Ureter (tissue), 1 donor: ENCODE data around the gene RGS19. TPM values are rescaled to one million over a fixed set of nuclear protein-coding genes. Genes with fewer than 3 reads are reported as not detected.

ENCODE experiments used
- DNase-seq: peaks from one replicate; pipeline ENCODE4 v3.0.0-alpha.2; 2020; ENCODE audit warnings: low spot score
- total RNA-seq: library from RNA; stranded (reverse); gene quantifications from one replicate; pipeline ENCODE4 v1.2.4, GENCODE V29; 2023
- donor health status: DM: yes; HTN: yes; CAD: no.

Gene RGS19
- total RNA-seq, 1 donor from 2014 or later, result 10.3 TPM

DNA sequence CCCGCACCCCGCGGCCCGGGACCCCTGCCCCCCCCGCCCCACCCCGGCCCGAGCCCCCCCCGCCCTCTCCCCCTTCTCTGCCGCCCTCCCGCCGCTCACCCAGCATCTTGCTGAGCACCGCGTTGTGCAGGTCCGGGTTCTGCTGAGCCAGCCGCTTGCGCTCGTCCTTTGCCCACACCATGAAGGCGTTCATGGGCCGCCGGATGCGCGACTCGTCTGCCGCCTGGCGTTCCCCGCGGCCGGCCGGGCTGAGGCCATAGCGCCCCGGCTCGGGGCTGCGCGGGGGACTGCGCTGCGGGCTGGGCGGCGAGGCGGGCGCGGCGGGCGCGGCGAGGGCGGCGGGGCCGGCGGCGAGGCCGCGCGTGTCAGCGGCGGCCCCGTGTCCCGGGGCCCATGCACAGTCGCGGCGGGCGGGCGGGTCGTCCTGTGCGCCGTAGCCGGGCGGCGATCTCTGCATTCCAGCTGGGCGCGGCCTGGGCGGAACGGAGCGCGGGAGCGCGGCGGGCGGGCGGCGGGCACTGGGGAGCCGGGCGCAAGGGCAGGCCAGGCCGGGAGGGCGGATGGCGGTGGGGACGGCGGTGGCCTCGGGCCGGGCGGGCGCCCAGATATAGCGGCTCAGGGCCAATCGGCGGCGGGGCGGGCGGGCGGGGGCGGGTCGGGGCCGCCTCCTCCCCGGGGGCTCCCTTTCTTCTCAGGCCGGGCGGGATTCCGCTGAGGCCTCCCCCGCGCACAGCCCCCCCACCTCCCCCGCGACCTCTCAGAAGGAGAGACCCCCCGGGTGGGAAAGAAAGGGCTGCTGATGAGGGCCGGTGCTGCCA, 30.0 kb downstream of the RGS19 start, which contains the start of gene SOX18:
Gene SOX18, minus strand, starts transcription at position 580 of the 818 bp plus-strand sequence. Its CDS starts 123 bp downstream, at position 457.
- DNase-seq, result no peak

GRCh38 chr20:64048402-64049044, 30.8 kb downstream of the RGS19 start:
- DNase-seq, result no peak

DNA sequence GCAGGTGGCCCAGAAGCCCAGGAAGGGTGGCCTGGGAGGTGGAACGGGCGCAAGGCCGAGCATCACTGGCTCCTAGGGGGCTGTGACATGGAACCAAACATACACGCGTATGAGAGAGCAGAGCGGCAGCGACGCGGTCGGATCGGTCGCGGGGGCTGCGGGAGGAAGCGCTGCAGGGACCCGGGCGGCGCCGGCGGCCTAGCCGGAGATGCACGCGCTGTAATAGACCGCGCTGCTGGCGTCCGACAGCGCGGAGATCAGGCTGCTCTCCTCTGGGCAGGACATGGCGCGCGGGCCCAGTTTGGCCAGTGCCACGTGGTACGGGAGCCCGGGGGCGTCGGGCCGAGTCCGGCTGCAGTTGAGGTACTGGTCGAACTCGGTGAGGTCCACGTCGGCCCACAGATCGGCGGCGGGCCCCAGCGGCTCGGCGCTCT, 31.3 kb downstream of the RGS19 start:
- no peak for DNase-seq

GRCh38 chr20:64047046-64047389, 32.3 kb downstream of the RGS19 start:
- no peak for DNase-seq

DNA sequence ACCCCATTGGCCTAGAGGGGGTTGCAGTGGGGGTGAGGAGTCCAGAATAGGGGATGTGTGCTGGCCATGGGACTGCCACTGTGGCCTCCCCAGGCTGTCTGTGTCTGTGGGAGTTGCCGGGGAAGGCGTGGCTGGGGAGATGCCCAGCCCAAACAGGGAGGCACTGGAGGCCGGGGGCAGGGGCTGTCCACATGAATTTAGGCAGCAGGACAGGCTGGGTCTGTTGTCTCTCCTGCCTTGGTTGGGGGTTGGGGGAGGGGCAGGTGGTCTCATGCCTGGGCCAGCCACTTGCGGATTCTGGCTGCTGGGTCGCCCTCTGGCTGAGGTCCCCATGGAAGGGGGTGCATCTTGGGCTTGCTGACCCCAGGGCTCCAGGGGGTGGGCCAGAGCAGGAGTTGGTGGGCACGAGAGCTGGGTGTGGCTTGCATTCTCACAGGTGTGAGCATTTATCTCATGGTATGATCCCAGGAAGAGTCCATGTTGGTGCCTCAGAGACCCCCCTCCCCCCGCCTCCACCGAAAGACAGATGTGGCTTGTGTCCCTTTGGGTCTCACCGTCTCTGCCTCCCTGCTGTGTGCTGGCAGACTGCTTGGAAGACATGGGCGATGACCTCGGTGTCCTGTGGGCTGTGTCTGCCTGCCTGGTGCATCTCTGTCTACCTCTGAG, 33.8 kb downstream of the RGS19 start:
- DNase-seq, result no peak

DNA sequence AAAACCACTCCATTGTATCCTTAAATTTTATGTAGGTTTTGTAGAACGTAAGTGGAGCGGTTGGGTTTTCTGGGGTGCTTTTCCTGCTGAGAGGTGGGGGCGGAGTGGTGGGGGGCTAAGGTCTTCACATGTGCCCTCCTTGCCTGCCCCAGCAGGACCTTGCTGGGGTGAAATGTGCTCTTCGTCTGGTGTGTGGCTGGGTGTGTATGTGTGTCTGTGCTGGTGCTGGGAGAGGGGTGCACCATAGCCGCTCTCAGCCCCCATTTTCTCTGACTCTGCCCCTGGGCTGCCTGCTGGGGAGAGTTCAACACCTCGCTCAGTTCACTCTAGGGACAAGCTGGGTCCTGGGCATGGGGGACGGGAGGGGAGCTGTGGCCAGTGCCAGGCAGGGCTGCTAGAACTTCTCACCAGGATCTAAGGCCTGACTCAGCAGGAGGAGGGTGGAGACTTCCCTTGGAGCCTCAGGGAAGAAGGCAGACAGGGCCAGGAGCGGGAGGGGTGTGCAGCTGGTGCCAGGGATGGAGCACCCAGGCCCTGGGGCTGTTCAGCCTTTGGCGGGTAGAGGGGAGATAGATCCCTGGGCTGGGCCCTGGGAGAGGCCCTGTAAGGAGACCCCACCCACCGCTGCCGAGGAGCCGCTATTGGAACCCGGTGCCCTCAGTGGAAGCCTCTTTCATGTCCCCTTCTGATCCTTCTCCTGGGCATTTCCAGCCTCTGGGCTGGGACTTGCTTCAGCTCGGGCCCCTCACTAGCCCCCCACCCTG, 34.7 kb downstream of the RGS19 start:
- no peak for DNase-seq

DNA sequence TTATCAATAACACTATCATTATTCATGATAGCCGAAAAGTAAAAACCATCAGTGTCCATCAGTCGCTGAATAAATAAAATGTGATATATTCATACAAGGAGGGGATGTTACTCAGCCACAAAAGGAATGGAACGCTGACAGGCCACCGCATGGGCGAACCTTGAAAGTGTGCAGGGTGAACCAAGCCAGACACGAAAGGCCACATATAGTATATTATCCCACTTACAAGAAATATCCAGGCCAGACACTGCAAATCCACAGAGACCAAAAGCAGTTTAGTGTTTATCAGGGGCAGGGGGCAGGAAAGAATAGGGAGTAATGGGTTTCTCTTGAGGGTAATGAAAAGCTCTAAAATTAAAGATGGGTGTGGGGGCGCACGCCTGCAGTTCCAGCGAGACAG, 35.5 kb downstream of the RGS19 start:
- DNase-seq, result no peak

GRCh38 chr20:64042054-64042781, 37.1 kb downstream of the RGS19 start:
- no peak for DNase-seq

- DNase-seq, result no peak
Measured at GRCh38 chr20:64041781-64042053, 37.6 kb downstream of the RGS19 start.

GRCh38 chr20:64041040-64041780, 38.1 kb downstream of the RGS19 start:
- DNase-seq, result no peak

DNA sequence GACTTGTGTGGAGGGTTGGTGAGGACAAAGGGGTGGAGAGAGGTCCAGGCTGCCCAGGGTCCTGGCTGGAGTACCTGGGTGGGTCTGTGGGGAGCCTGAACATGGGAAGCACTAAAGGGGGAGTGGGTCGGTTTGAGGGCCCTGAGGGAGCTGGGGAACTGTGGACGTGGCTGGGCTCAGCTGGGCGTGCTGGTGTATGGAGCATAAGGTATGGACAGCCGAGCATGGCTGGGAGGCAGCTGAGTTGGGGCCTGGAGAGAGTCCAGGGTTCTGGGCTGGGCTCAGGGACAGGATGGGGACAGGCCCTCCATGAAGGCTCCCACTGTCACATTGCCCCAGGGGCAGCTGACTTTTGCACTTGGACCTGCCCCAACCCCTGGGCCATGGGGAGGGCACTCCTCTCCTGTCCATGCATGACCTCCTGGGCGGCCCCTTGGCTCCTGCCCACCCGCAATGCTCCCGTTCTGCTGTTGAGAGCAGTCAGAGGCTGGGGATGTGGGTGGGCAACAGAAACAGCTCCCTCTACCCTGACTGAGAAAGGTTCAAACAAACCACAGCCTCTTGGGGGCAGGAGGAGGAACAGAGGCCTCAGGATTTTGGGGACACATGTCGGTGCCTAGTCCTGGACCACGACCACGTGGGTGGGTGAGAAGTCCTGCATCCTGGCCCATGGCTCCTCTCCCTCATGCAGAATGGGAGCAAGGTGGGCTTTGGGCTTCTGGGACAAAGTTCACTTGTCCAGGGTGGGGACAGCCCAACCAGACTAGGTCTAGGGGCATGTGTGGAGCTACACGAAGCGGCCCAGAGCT, 38.9 kb downstream of the RGS19 start:
- no peak for DNase-seq

GRCh38 chr20:64039293-64040160, 39.8 kb downstream of the RGS19 start:
- no peak for DNase-seq

DNA sequence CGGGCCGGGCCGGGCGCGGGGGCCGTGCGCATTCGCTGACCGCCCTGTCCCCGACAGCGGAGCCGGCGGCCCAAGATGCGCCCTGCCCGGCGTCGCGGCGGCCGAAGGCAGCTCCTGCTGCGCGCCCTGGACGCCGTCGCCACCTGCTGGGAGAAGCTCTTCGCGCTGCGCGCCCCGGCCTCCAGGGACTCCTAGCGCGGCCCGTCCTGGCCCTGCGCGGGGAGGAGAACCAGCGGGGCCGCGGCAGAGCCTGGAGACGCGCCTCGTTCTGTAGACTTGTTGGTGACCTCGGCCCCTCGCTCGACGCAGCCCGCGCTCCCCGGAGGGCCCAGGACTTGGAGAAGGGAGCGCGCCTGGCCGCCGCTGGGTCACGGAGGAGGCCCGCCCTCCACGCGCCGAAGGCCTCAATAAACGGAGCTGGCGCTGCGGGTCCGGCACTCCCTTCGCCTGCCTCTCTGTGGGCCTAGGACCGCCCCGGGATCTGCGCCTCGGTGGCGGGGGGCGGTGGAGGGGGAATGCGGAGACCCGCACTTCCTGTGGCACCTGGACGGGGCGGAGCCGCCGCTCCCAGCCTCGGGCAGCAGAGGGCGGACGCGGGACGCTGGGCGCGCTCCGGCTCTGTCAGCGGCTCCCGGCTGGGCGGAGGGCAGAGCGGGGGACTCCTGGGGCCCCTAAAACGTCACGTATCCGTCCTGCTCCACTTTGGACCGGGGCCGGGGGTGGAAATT, 40.6 kb downstream of the RGS19 start:
- peak; percentile 69 for DNase-seq

DNA sequence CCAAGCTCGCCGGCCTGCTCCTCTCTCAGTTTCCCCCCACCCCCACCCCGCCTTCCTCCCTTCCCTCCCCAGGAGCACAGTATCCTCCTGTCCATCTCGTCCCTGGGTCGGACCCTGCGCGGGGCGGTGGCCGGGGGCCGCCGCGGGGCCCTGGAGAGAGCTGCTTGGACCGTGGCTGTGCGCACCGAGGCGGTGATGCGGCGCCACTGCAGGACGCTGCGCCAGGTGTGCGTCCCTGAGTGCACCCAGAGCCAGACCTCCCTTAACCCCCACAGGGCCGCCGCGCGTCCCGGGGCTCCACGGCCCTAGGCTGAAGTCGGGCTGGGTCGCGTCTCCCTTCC, 41.1 kb downstream of the RGS19 start:
- DNase-seq, result no peak

- no peak for DNase-seq
Measured at GRCh38 chr20:64037498-64038213, 41.7 kb downstream of the RGS19 start.

DNA sequence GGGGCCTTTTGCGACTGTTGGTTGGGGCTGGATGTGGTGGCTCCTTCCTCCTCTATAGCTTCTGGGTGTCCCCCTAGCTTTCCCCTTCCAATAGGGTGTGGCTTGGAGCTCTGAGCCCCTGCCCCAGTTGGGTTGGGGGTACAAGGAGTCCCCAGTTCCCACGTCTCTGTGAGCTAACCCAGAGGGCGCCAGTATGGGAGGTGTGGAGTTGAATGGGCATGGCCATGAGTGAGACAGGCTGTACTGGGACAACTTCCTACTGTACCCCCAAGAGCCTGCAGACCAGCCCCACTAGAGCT, 42.2 kb downstream of the RGS19 start:
- DNase-seq, result no peak

DNA sequence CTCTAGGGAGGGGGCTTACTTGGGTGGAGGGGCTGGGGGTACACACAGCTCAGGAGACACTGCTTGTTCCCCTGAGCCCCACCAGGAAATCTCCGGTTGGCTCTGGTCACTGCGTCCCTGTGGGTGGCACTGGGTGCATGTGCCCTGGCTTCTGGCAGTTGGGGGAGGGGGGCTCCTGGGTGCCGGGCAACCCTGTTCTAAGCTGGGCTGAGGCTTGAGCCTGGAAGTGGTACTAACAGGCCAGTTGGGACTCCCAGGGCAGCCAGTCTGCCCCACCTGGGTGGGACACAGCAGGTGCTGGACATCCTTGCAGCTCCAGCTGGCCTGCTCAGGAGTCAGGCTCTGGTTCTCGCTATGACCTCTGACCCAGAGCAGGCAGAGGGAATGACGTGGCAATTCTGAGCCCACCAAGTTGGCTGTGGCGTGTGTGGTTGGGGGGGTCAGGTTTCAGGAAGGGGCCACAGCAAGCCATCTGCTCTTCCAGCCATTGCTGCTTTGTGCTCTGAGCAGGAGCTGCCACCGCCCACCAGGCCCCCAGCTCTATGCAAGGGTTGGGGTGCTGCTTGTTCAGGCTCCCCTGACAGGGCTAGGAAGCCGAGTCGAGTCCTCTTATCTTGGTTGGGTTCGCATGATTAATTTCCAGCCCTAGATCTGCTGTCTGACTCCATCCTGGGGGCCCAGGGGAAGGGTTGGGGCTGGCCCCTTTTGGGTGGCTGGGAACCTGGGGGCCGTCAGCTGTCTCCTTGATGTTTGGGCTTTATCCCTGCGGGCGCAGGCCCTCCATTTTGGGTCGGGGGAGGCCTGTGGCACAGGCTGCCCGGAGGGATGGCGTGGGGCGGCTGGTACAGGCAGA, 42.7 kb downstream of the RGS19 start:
- DNase-seq, result no peak
